DMS79 treated with DMSO at 0.1 percent for 48 hours (cell line): ENCODE measurements around the gene IMPDH1.
"Not testable (repeated sequence)": the region's sequence is repeated elsewhere in the genome, so short reads cannot be mapped to it uniquely, and the experiment has no call there.

ENCODE experiments used
- DNase-seq: peaks from one replicate; lab custom pipeline; 2025; lab: John Stamatoyannopoulos, UW

Gene IMPDH1

DNA sequence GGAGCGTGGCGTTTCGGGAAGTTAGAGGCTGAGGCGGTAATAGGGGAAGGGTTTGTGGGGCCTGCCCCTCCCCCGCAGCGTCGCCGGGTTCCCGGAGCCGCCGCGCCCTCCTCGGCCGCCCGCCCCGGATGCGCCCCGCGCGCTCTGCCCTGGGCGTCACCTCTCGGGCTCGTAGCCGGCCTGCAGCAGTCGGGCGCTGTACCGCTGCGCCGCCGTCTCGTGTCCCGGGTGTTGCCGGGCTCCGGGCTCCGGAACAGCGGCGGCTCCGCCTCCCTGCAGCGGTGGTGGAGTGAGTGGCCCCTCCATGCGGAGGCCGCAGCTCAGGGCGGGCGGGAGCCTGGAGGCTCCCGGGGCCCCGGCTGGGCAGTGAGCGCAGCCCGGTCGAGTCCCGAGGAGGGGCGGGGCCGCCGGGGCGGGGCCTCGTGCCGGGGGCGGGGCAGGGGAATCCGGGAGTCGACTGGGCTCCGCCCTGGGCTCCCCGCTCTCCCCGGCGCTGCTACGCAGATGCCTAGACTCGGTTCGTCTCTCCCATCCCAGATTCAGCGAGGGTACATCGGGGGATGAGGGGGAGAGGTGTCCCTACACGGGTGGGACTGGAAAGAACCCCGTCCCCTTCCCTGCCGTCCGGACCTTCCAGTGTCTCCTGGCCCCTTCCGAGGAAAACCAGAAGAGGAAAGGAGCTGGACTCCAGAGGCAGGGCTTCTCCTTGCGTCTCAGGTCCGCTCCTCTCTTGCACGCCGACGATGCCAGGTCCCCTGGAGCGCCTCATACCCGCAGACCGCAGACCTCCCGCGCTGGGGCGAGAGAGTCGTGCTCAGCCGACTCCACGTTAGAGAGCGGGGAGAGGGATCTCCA is at the start of gene IMPDH1:
IMPDH1 (minus strand) TSS at position 387 of the 855 bp plus-strand sequence; CDS start at position 306, 81 bp downstream.
- DNase-seq, result peak; percentile 87

DNA sequence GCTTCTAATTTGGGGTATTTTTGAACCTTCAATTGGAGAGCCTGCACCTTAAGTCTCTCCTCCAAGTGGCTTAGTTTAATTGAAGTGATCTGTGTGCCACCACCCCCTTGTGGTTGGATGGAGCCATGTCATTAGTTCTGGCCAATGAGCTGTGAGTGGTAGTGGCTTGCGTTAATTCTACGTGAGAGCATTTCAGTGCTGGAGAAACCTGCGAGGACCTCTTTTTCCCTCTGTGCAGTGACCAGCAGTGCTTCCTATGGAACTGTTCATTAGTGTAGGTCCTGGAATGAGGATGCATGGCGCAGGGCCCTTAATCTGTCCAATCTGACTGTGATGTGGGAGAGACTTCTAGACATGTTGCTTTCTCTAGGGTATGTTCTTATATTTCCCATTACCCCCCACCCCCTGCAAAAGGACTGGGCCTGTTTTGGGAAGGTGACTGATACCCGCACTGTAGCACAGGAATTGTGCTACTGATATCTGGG is 49.7 kb upstream of the IMPDH1 start:
- peak; percentile 21 for DNase-seq

DNA sequence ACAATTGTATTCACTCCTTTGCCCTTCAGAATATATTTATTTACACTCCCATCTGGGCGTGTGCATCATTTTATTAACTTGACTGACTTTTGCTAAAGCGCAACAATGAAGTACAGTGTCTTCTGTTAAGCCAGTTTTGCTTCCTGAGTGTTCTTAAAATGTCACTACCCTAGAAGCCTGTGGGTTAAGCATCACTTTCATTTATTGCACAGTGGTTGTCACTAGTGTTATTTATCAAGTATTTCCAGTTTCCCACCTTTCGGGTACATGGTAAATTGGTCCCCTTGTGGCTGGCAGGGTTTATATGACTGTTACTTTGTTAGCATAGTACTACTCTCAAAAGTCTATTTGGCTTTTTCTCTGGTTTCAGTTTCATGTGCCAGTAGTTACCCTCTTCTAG is 49.2 kb upstream of the IMPDH1 start:
- DNase-seq, result no peak

DNA sequence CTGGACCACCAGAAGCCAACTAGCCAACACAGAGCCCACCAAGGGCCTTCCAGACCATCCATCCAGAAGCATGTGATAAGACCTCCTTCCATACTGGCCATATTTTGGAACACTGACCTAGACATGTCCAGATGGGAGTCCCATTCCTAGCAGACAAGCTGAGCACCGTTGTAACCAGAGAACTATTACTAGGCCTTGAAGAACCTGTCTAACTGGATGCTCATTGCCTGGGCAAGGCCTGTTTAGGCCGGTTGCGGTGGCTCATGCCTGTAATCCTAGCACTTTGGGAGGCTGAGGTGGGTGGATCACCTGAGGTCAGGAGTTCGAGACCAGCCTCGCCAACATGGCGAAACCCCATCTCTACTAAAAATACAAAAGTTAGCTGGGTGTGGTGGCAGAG is 47.6 kb upstream of the IMPDH1 start:
- DNase-seq, result not testable (repeated sequence)

DNA sequence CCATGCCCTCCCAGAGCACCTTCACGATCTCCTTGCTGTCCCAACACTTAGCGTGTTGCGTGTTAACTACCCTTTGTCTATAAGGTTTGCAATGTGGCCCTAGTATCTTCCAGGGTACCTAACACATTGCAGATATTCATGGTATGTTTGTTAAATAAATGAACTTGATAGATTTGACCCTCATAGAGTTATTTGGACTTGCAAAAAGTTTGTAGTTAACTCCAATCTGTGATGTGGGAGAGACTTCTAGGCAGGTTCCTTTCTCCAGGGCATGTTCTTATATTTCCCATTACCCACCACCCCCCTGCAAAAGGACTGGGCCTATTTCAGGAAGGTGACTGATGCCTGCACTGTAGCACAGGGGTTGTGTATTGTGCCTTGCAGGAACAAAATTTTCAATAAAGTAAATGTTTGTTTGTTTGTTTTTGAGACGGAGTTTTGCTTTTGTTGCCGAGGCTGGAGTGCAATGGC is 46.5 kb upstream of the IMPDH1 start:
- DNase-seq, result no peak

DNA sequence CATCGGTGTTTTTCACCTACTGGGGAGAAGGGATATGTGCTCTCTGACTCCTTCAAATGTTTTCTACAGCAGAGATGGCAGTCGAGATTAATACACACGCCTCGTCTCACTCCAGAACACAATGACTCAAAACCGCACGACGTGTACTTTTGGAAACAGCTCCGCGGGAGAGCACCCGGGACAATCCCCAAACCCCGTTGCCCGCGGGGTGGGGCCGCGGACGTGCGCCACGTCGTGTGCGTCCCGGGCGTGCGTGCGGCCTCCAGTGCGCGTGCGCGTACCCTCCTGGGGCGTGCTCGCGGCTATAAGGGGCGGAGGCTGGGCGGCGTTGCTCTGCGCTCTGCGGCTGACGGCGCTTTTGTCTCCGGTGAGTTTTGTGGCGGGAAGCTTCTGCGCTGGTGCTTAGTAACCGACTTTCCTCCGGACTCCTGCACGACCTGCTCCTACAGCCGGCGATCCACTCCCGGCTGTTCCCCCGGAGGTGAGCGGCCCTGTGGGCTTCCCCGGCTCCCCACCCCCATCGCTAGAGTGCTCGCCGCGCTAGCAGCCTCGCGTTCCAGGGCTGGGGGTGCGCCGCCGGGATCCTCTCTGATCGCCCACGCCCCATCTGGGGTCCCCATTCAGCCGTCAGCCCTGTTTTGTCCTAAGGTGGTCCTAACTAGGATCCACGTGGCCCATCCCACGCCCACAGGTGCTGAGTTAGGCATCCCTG is 45.9 kb upstream of the IMPDH1 start, which contains the start of gene HILPDA:
HILPDA (plus strand) TSS at position 336 of the 712 bp plus-strand sequence. CDS start 1,391 bp downstream, outside the sequence.
- DNase-seq, result peak; percentile 92

DNA sequence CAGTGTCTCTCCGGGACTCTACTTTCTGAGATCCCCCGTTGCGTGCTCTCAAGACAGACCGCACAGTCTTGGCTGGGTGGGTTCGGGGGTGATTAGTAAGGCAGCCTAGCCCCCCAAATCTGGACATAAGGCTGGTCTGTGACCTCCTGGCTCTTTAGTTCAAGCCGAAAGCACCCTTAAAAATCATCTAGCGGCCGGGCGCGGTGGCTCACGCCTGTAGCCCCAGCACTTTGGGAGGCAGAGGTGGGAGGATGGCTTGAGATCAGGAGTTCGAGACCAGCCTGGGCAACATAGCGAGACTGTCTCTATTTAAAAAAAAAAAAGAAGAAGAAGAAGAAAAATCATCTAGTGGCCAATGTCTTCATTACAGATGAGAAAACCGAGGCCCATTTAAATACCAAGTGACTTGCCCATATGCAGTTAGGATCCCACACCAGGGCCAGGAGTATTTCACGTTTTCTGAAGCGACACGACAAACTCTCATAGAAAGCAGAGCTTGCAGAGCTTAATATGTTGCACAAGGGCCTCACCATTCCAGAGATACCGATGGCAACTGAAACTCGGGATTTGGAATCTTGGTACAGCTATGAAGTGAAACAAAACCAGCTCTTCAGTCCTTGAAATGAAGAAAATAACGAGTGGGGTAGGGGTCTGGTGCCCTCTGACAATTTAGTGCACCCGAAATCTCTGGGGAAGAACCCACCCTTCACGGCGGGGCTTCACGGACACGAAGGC is 45.2 kb upstream of the IMPDH1 start:
- peak; percentile 44 for DNase-seq

DNA sequence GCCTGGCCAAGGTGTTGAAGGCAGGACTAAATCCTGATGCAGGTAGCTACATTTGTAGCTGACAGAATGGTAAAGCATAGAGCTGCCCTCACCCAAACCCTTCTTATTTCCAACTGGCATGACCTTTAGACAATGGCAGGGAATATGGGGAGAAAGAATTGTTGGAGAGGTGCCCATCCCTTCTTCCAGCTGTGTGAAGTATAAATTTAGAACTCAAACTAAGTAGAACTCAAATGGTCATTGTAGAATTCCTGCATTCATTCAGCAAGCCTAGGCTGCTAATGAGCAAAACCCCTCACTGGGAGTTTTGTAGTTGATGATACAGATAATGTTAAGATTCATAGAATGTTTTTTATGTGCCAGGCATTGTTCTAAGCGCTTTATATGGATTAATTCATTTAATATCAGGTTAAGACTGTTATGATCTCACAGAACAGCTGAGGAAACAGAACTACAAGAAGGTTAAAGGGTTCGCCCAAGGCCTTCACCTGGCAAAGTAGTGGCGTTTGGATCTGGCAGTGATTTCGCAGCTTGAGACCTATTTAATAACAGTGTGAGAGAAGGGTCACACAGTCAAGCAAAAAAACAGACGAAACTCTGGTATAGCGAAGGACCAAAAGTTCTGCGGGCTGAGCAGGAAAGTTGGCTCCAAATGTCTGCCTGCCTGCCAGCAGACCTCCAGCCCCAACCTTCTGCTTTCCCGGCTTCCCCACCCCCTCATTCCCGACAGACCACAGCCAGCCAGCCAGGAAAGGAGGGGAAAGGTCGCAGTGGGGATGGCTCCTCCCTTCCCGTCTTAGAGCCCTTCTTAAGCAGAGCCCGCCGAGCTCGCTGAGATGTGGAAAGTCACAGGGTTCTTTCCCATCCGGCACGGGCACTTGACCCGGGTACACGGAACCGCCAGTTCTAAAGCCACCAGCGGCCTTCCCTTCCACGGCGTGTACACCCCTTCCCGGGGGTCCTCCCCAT is 44.3 kb upstream of the IMPDH1 start:
- no peak for DNase-seq

DNA sequence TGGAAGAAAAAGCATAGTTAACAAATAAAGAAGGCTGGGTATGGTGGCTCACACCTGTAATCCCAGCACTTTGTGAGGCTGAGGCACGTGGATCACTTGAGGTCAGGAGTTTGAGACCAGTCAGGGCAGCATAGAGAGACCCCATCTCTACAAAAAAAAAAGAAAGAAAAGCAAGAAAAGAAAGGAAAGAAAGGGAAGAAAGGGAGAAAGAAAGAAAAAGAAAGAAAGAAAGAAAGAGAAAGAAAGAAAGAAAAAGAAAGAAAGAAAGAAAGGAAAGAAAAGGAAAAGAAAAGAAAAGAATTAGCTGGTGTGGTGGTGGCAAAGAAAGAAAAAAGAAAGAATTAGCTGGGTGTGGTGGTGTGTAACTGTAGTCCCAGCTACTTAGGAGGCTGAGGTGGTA is 42.8 kb upstream of the IMPDH1 start:
- DNase-seq, result no peak

DNA sequence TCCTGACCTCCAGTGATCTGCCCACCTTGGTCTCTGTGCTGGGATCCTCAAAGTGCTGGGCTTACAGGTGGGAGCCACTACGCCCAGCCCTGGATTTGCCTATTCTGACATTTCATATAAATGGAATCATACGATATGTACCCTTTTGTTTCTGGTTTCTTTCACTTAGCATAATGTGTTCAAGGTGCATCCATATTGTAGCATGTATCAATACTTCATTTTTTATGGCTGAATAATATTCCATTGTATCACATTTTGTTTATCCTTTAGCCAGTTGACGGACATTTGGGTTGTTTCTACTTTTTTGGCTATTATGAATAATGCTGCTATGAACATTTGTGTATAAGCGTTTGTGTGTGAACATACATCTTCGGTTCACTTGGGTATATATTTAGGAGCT is 41.1 kb upstream of the IMPDH1 start:
- no peak for DNase-seq

DNA sequence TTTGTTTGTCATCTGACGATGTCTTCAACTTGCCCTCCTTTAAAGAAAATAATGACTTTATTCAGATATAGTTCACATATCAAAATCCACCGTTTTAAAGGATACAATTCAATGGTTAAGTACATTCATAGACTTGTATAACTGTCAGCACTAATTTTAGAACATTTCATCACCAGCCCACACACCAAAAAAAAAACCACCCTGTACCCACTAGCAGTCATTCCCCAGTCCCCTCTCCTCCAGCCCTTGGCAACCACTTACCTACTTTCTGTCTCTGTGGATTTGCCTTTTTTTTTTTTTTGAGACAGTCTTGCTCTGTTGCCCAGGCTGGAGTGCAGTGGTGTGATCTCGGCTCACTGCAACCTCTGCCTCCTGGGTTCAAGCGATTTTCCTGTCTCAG is 40.6 kb upstream of the IMPDH1 start:
- no peak for DNase-seq

DNA sequence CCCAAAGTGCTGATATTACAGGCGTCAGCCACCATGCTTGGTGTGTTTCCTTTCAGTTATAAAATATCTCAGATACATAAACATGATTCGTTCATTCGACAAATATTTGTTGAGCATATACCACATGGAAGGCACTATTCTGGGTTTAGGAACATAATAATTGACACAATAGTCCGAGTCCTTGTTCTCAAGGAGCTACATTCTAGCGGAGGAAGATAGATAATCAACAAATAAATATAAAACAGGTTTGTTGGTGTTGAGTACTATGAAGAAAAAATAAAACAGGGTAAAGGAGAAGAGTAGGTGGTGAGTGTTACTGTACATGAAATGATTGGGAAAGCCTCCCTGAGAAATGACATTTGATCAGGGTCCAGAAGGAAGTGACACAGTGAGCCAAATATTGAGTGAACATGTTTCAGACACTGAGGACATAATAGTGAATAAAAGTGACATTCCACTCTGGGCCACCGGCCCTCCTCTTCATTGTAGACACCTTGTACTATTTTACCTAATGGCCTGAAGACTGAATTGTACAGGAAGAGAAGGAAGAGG is 39.0 kb upstream of the IMPDH1 start:
- no peak for DNase-seq

DNA sequence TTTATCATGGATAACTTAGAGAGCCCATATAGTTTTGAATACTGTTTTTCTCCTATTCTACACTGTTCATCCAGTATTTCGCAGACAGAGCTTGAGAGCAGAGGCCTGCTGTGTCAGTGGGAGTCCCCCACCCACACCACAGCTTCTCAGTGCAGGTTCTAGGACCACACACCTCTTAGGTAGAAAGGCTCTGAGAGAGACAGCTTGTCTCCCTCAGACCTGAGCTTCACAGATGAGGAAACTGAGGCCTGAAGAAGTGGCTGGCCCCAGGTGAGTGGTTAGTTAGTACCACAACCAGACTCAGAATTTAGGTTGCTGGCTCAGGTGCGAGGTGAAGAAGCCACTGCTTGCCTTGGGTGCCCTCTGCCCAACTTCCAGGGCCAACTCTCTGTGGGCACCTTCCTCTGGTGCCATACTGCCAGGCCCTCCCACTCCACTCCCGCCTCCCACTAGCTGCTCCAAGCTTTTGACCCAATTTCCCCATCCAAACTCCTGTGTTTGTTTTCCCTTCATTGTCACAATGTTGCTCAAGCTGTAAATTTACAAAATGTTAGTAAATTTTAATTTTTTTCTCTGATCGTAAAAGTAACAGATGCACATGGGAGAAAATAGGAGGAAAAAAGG is 38.3 kb upstream of the IMPDH1 start:
- no peak for DNase-seq

DNA sequence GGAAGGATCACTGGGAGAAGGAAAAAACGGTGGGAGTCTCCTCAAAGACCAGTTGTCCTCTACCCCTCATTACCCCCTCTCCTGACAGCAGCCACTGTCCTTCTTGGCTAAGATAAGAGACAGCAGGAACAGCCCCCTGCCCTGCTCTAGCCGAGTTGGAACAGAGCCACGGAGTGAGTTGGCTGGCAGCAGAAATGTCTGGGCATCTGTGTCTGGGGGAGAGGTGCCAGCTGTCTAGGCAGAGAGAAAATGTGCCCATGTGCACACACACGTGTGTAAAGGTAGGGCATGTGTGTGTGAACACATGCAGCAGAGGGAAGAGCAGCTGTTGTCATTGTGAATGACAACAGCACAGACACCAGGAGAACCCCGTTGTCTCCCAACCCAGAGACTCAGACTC is 36.5 kb upstream of the IMPDH1 start:
- DNase-seq, result no peak

DNA sequence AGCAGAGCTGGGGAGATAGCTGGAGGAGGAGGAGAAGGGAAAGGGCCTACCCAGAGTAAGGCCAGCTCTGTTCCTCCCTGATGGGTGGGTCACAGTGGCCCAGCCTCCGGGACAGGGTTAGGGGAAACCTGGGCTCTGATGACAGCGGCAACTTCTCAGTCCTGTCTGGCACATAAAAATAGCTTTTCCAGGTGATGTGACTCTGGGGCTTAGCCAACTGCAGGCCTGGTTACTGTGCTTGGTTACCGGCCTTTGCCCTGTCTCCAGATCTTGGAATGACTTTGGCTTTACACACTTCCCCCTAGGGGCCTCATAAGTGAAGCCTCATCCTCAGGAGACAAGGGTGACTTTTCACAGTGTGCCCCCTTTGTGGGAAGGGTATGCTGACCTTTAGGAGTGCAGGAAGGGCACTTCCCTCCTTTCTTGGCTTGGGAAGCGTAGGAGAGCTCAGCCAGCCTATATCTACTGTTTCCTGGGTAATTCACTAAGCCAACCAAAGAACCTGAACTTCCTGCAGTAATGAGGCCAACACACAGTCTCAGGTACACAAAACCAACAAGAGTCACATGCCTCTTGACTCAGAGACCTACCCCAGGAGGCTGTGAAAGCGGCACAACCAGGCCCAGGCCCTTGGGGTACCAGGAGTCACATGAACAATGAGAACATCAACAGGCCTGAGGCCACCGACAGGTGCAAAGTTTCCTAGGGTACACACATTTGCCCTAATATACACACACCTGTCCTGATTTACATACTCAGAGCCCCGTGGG is 34.2 kb upstream of the IMPDH1 start:
- no peak for DNase-seq

DNA sequence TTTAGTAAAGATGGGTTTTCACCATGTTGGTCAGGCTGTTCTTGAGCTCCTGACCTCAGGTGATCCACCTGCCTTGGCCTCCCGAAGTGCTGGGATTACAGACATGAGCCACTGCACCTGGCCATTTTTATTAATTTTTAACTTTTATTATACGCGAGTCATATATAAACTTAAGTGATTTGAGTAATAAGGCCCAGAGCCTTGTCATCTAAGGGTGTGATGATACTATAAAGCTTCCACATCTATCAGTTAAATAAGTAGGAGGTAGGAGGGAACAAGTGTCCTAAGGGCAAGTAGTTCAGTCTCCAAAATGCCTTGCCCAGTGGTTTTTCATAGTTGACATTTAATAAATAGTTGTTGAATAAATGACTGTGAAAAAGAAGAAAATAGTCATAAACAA is 32.6 kb upstream of the IMPDH1 start:
- DNase-seq, result no peak

DNA sequence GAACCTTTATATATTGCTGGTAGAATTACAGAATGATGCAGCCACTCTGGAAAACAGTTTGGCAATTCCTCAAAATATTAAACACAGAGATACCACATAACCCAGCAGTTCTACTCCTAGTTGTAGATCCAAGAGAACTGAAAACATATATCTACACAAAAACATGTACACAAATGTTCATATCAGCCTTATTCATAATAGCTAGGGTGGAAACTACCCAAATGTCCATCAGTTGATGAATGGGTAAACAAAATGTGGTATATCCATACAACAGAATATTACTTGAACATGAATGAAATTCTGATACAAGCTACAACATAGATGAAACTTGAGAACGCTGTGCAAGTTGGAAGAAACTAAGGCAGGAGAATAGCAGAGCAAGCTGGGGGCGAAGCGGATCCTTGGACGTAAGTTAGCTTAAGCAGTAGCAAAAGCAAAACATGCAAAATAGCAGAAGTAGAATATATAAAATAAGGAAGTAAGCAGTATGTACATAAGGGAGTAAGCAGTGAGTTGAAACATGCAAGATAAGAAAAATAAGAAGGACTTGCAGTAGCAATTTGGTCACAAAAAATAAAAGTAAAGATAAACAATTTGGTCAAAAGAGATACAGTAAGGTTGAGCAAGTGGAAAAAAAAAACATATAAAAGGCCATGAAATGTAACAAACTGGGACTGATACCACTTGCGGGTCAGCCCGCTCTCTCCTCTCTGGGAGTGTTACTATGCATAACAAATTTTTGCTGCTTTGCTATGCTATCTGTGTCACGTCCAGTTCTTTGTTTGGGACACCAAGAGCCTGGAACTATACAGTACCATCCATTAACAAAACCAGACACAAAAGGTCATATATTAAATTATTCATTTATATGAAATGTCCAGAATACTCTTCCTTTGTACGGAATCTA is 27.9 kb upstream of the IMPDH1 start:
- DNase-seq, result no peak

DNA sequence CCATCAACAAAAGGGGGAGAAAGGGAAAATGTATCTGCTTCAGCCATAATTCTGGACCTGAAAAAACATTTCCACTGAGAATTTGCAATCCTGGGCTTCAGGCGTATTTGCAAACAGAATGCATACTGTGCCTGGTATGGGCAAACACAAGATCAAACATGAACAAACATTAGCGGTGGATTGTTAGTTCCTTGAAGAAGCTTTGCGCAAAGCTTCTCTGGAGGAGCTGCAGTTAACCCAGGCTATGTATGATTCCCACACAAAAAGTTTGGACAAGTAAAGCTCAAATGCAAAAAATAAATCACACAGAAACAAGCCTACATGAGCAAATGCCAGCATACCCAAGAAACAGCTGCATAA is 25.5 kb upstream of the IMPDH1 start:
- DNase-seq, result no peak
